WTC11 (cell line): ENCODE results near the gene COL17A1.

Source experiments
- CREB1 ChIP-seq: sonication (generic); formaldehyde crosslinking; IDR thresholded peaks from 2 replicates; pipeline ENCODE4 v1.8.0; 2023; ENCODE audit warnings: mild to moderate bottlenecking, missing genetic modification reagents
- CTCF ChIP-seq: fragments of 200-600 bp; IDR thresholded peaks from 2 replicates; pipeline ENCODE4 v1.8.0; 2022; ENCODE audit warnings: antibody characterized with exemption
- E2F1 ChIP-seq: sonication (generic); formaldehyde crosslinking; IDR thresholded peaks from 2 replicates; pipeline ENCODE4 v1.8.0; 2022; ENCODE audit warnings: mild to moderate bottlenecking, missing genetic modification reagents
- E2F4 ChIP-seq: sonication (generic); formaldehyde crosslinking; IDR thresholded peaks from 2 replicates; pipeline ENCODE4 v1.8.1; 2022; ENCODE audit warnings: low read depth, mild to moderate bottlenecking, moderate library complexity, missing genetic modification reagents, borderline replicate concordance
- E2F5 ChIP-seq: sonication (generic); formaldehyde crosslinking; IDR thresholded peaks from 2 replicates; pipeline ENCODE4 v1.8.1; 2022; ENCODE audit warnings: mild to moderate bottlenecking, moderate library complexity, missing genetic modification reagents
- ETV6 ChIP-seq: sonication (generic); formaldehyde crosslinking; IDR thresholded peaks from 2 replicates; pipeline ENCODE4 v1.8.1; 2022; ENCODE audit warnings: mild to moderate bottlenecking, missing genetic modification reagents
- MYBL2 ChIP-seq: sonication (generic); formaldehyde crosslinking; IDR thresholded peaks from 2 replicates; pipeline ENCODE4 v1.8.1; 2023; ENCODE audit warnings: mild to moderate bottlenecking, moderate library complexity, missing genetic modification reagents
- OVOL2 ChIP-seq: fragments of 250-450 bp; sonication (Bioruptor Pico); IDR thresholded peaks from 2 replicates; pipeline ENCODE4 v1.9.0; 2021; ENCODE audit warnings: mild to moderate bottlenecking, borderline replicate concordance
- ZBTB21 ChIP-seq: sonication (generic); formaldehyde crosslinking; IDR thresholded peaks from 2 replicates; pipeline ENCODE4 v1.8.1; 2023; ENCODE audit warnings: mild to moderate bottlenecking, missing genetic modification reagents, borderline replicate concordance
- ZNF121 ChIP-seq: sonication (generic); formaldehyde crosslinking; IDR thresholded peaks from 2 replicates; pipeline ENCODE4 v1.8.0; 2023; ENCODE audit warnings: missing genetic modification reagents
- ZNF425 ChIP-seq: fragments of 250-450 bp; sonication (Bioruptor Pico); conservative IDR thresholded peaks from 2 replicates; pipeline ENCODE4 v1.9.0; 2021; ENCODE audit warnings: mild to moderate bottlenecking

GRCh38 chr10:104035194-104036068 lies 50.2 kb downstream of the COL17A1 start:
- TF ChIP-seq CTCF: no peak
- TF ChIP-seq E2F4 (CRISPR knock-in tag): no peak
- no peak for TF ChIP-seq ZNF425 (CRISPR knock-in tag)
- TF ChIP-seq E2F5 (CRISPR knock-in tag): no peak
- TF ChIP-seq ETV6 (CRISPR knock-in tag): no peak
- no peak for TF ChIP-seq ZBTB21 (CRISPR knock-in tag)
- TF ChIP-seq ZNF121 (CRISPR knock-in tag): no peak
- no peak for TF ChIP-seq CREB1
- no peak for TF ChIP-seq MYBL2 (CRISPR knock-in tag)
- no peak for TF ChIP-seq E2F1 (CRISPR knock-in tag)
- TF ChIP-seq OVOL2 (CRISPR knock-in tag): no peak
